HUES6 (cell line): ENCODE measurements around the gene ORMDL3.

Source experiments
- H3K27ac ChIP-seq: 2 replicates; pipeline ENCODE4 v1.7.0; 2013; ENCODE audit warnings: low read depth, mild to moderate bottlenecking, low read length, inconsistent platforms
- H3K27me3 ChIP-seq: 2 replicates; pipeline ENCODE4 v1.6.1; 2013; ENCODE audit warnings: low read length; ENCODE audit not compliant: control insufficient read depth, insufficient read depth
- H3K36me3 ChIP-seq: 2 replicates; pipeline ENCODE4 v1.6.1; 2013; ENCODE audit warnings: low read length; ENCODE audit not compliant: control insufficient read depth, insufficient read depth
- H3K4me1 ChIP-seq: 2 replicates; pipeline ENCODE4 v1.6.1; 2013; ENCODE audit warnings: low read length; ENCODE audit not compliant: control insufficient read depth, insufficient read depth
- H3K4me3 ChIP-seq: 2 replicates; pipeline ENCODE4 v1.5.1; 2013; ENCODE audit warnings: low read depth, low read length
- H3K9ac ChIP-seq: one replicate; pipeline ENCODE4 v1.6.1; 2013; ENCODE audit warnings: mild to moderate bottlenecking, low read length
- H3K9me3 ChIP-seq: 2 replicates; pipeline ENCODE4 v1.6.1; 2013; ENCODE audit warnings: low read depth, low read length; ENCODE audit not compliant: control insufficient read depth, insufficient read depth

ORMDL3 gene

GRCh38 chr17:39927101-39927928 is at the start of gene ORMDL3, which contains the start of gene LRRC3C:
TSS of gene ORMDL3 (minus strand) at chr17:39927601. CDS start at chr17:39924203, 3,398 bp downstream.
TSS of gene LRRC3C (plus strand) at chr17:39927732. CDS start at chr17:39941524, 13,792 bp downstream.
- H3K36me3 ChIP-seq = peaks cover 18% of the 10 kb centered on the region
- H3K4me1 ChIP-seq = peaks cover 25% of the 10 kb centered on the region
- H3K9ac ChIP-seq = peak within 1 kb of the TSS; percentile 73
- H3K4me3 ChIP-seq = peak within 1 kb of the TSS; percentile 71
- H3K27me3 ChIP-seq = no peaks in the 10 kb centered on the region
- no peaks in the 10 kb centered on the region for H3K9me3 ChIP-seq
- peak within 1 kb of the TSS; percentile 69; the same call in 1 of the 2 replicates for H3K27ac ChIP-seq

- no peaks in the 10 kb centered on the region for H3K9me3 ChIP-seq
- H3K4me1 ChIP-seq = peaks cover 12% of the 10 kb centered on the region
- no peak overlapping the region for H3K9ac ChIP-seq
- H3K36me3 ChIP-seq = no peaks in the 10 kb centered on the region
- H3K27me3 ChIP-seq = peaks cover 11% of the 10 kb centered on the region; the same call in 1 of the 2 replicates
- H3K27ac ChIP-seq = no peak overlapping the region
- no peak overlapping the region for H3K4me3 ChIP-seq
Measured at GRCh38 chr17:39975801-39976200, 48.4 kb upstream of the ORMDL3 start.

- H3K4me3 ChIP-seq = no peak overlapping the region
- H3K9me3 ChIP-seq = no peaks in the 10 kb centered on the region
- no peaks in the 10 kb centered on the region for H3K36me3 ChIP-seq
- no peak overlapping the region for H3K9ac ChIP-seq
- H3K27me3 ChIP-seq = peaks cover 19% of the 10 kb centered on the region; the same call in 1 of the 2 replicates
- H3K27ac ChIP-seq = no peak overlapping the region
- peaks cover 6% of the 10 kb centered on the region for H3K4me1 ChIP-seq
Measured at GRCh38 chr17:39974433-39974832, 47.0 kb upstream of the ORMDL3 start.

- no peaks in the 10 kb centered on the region for H3K9me3 ChIP-seq
- no peak overlapping the region for H3K27ac ChIP-seq
- peaks cover 19% of the 10 kb centered on the region; the same call in 1 of the 2 replicates for H3K27me3 ChIP-seq
- H3K36me3 ChIP-seq = no peaks in the 10 kb centered on the region
- no peak overlapping the region for H3K9ac ChIP-seq
- no peak overlapping the region for H3K4me3 ChIP-seq
- H3K4me1 ChIP-seq = no peaks in the 10 kb centered on the region
Measured at GRCh38 chr17:39973496-39973895, 46.1 kb upstream of the ORMDL3 start.

- H3K4me3 ChIP-seq = no peak overlapping the region
- H3K9ac ChIP-seq = no peak overlapping the region
- H3K4me1 ChIP-seq = no peaks in the 10 kb centered on the region
- no peaks in the 10 kb centered on the region for H3K36me3 ChIP-seq
- H3K9me3 ChIP-seq = no peaks in the 10 kb centered on the region
- peaks cover 19% of the 10 kb centered on the region; the same call in 1 of the 2 replicates for H3K27me3 ChIP-seq
- H3K27ac ChIP-seq = no peak overlapping the region
Measured at GRCh38 chr17:39972271-39972670, 44.9 kb upstream of the ORMDL3 start.

GRCh38 chr17:39971076-39971603 is 43.7 kb upstream of the ORMDL3 start:
- H3K36me3 ChIP-seq = no peaks in the 10 kb centered on the region
- H3K9ac ChIP-seq = no peak overlapping the region
- no peaks in the 10 kb centered on the region for H3K9me3 ChIP-seq
- peaks cover 19% of the 10 kb centered on the region; the same call in 1 of the 2 replicates for H3K27me3 ChIP-seq
- no peaks in the 10 kb centered on the region for H3K4me1 ChIP-seq
- no peak overlapping the region for H3K27ac ChIP-seq
- no peak overlapping the region for H3K4me3 ChIP-seq

- H3K4me1 ChIP-seq = no peaks in the 10 kb centered on the region
- no peak overlapping the region for H3K27ac ChIP-seq
- H3K9me3 ChIP-seq = no peaks in the 10 kb centered on the region
Measured at GRCh38 chr17:39970157-39970692, 42.8 kb upstream of the ORMDL3 start.

GRCh38 chr17:39969375-39969774 is 42.0 kb upstream of the ORMDL3 start:
- Histone ChIP-seq H3K4me1 (no peaks in the 10 kb centered on the region), H3K9ac (no peak overlapping the region), H3K4me3 (no peak overlapping the region), H3K36me3 (no peaks in the 10 kb centered on the region), H3K27me3 (peaks cover 19% of the 10 kb centered on the region; the same call in 1 of the 2 replicates), H3K27ac (no peak overlapping the region), H3K9me3 (no peaks in the 10 kb centered on the region)

More at GRCh38 chr17:39970157-39970692, 42.8 kb upstream of the ORMDL3 start:
- Histone ChIP-seq H3K9ac (no peak overlapping the region), H3K27me3 (peaks cover 19% of the 10 kb centered on the region; the same call in 1 of the 2 replicates), H3K36me3 (no peaks in the 10 kb centered on the region), H3K4me3 (no peak overlapping the region)

- Histone ChIP-seq H3K27me3 (peaks cover 19% of the 10 kb centered on the region; the same call in 1 of the 2 replicates), H3K9ac (no peak overlapping the region), H3K9me3 (no peaks in the 10 kb centered on the region), H3K36me3 (no peaks in the 10 kb centered on the region), H3K4me3 (no peak overlapping the region), H3K4me1 (no peaks in the 10 kb centered on the region), H3K27ac (no peak overlapping the region)
Measured at GRCh38 chr17:39968761-39969160, 41.4 kb upstream of the ORMDL3 start.

GRCh38 chr17:39966771-39967170 is 39.4 kb upstream of the ORMDL3 start:
- H3K4me1 ChIP-seq = no peaks in the 10 kb centered on the region
- H3K27me3 ChIP-seq = peaks cover 17% of the 10 kb centered on the region; the same call in 1 of the 2 replicates
- H3K4me3 ChIP-seq = no peak overlapping the region
- no peaks in the 10 kb centered on the region for H3K9me3 ChIP-seq
- no peaks in the 10 kb centered on the region for H3K36me3 ChIP-seq
- no peak overlapping the region for H3K9ac ChIP-seq
- no peak overlapping the region for H3K27ac ChIP-seq
